ENCODE results near the gene RFX3. TPM values are rescaled to one million over a fixed set of nuclear protein-coding genes. Genes with fewer than 3 reads are reported as not detected.

The RFX3 gene
- total RNA-seq, 1 experiment from 2014 or later: 9.9 TPM

- H3T11ph ChIP-seq (ENCODE audit: low read length): no peak overlapping the region
- H3K27ac Mint-ChIP-seq: no peak overlapping the region
- no peak overlapping the region for H4K91ac ChIP-seq (ENCODE audit: insufficient read length, low read depth, low read length)
- H3K79me1 ChIP-seq (ENCODE audit: insufficient read depth, low read depth, low read length, poor library complexity, severe bottlenecking): no peaks in the 10 kb centered on the region
- no peak overlapping the region for H2BK5ac ChIP-seq (ENCODE audit: insufficient read length, low read length)
- H3K36me3 Mint-ChIP-seq (ENCODE audit: insufficient read depth in 1 of 3, low read depth in 3 of 3): peaks cover 0 to 10% (median 0%) of the 10 kb centered on the region in 3 experiments; a peak in 3 of 7 replicates
- no peak overlapping the region for H2BK15ac ChIP-seq (ENCODE audit: low read depth, low read length)
- H3K18ac ChIP-seq (ENCODE audit: insufficient read length, low read depth, low read length): no peak overlapping the region
- no peaks in the 10 kb centered on the region for H3K9me3 ChIP-seq (ENCODE audit: control insufficient read depth, low read depth, low read length)
- no peaks in the 10 kb centered on the region for H3K27me3 ChIP-seq (ENCODE audit: insufficient read depth, low read length)
- no peak overlapping the region for H3K4ac ChIP-seq (ENCODE audit: low read depth, low read length)
- H3K23me2 ChIP-seq (ENCODE audit: insufficient read length, low read depth, low read length, poor library complexity, severe bottlenecking): no peaks in the 10 kb centered on the region
- no peak overlapping the region for H3K4me3 Mint-ChIP-seq
- no peak overlapping the region for H4K5ac ChIP-seq (ENCODE audit: insufficient read length, low read depth, low read length)
- DNase-seq: no peak
- no peaks in the 10 kb centered on the region for H3K4me1 Mint-ChIP-seq
- H3K14ac ChIP-seq (ENCODE audit: insufficient read depth, low read length): no peak overlapping the region
- H3K27ac ChIP-seq (ENCODE audit: insufficient read length, low read depth, low read length): no peak overlapping the region
- H2BK20ac ChIP-seq (ENCODE audit: low read depth, low read length, poor library complexity, severe bottlenecking): no peak overlapping the region
- WGBS (ENCODE audit: extremely low coverage, insufficient read length, low lambda C conversion rate): no CpG with 5 or more reads among the region's 1 CpG
- no peak overlapping the region for H3K56ac ChIP-seq (ENCODE audit: insufficient read length, low read depth, low read length)
- H4K20me1 ChIP-seq (ENCODE audit: control insufficient read depth, insufficient read depth, insufficient read length): no peaks in the 10 kb centered on the region
- no peak overlapping the region for H2BK120ac ChIP-seq (ENCODE audit: low read depth, low read length, poor library complexity, severe bottlenecking)
- H3K27me3 Mint-ChIP-seq (ENCODE audit: low read depth): no peaks in the 10 kb centered on the region
- H3K4me1 ChIP-seq (ENCODE audit: insufficient read depth, low read length): no peaks in the 10 kb centered on the region
- no peak overlapping the region for H3K4me2 ChIP-seq (ENCODE audit: insufficient read depth, insufficient read length, low read length)
- H2AFZ ChIP-seq (ENCODE audit: low read length): no peak overlapping the region
- no peaks in the 10 kb centered on the region for H3K79me2 ChIP-seq (ENCODE audit: insufficient read depth, low read length)
- H2AK5ac ChIP-seq (ENCODE audit: insufficient read length, low read length): no peak overlapping the region
- no peak overlapping the region for H3K9ac ChIP-seq (ENCODE audit: extremely low read depth, insufficient read length, low read length)
- H2BK12ac ChIP-seq (ENCODE audit: insufficient read length, low read depth, low read length): no peak overlapping the region
- no peak for TF ChIP-seq CTCF (conservative IDR thresholded peaks at IDR 0.05)
- no peak overlapping the region for H4K8ac ChIP-seq (replicated peaks; ENCODE audit: insufficient read length, low read depth, low read length)
- no peaks in the 10 kb centered on the region; a peak in 2 of 5 replicates for H3K9me3 Mint-ChIP-seq
- no peak overlapping the region for H3K23ac ChIP-seq (ENCODE audit: insufficient read length, low read depth, low read length)
Observed at GRCh38 chr9:3447143-3447542, 78.7 kb downstream of the RFX3 start.

All from H9 (cell line).